SHP77 treated with DMSO at 0.1 percent for 48 hours (cell line): ENCODE data around the gene STIM2.
A peak's percentile ranks its signal among the peaks of the same experiment; 100 is the strongest.

Source experiments
- DNase-seq: peaks from one replicate; lab custom pipeline; 2025; lab: John Stamatoyannopoulos, UW

STIM2 gene

DNA sequence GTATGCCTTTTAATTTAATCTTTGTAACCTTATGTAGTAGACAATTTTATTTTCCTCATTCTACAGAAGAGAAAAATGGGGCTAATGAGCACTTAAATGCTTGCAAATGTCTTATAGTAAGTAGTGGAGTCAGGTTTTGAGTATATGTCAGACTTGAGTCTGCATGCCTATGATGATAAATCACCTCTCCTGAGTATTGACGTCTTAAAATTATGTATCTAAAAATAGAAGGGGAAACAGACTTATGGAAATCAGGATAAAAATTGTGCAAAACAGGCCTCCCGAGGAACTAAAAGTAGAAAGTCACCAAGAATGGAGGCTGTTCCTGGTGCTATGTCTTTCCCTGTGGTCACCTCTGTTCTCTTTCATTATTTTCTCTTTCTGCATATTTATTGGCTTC, 92.7 kb downstream of the STIM2 start:
- no peak for DNase-seq

DNA sequence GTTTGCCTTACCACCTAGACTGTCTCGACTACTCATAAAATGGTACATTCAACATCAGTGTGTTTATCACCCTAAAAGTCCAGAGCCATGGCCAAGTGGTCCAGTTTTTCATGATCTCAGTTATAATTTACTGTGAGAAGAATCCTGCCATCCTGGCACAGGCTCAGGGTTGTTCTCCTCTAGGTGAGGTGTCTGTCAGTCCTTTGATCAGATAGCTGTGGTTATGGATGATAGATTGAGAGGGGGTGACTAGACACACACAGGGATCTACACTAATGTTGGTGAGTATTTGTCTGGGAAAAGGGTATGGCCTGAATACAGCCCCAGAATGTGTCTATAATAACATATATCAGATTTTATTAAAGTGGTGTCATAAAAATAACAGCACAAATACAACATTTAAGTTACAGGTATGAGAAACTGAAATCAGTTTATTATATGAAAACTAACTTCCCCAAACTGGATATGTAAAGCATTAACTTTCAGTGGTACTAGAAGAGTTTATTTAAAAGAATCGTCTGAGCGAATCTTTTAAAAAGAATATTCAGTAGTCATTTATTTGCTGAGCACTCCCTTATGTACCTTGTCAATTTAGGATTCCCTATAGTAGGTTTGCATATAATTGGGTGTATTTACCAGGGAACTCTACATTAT, 93.3 kb downstream of the STIM2 start:
- DNase-seq: no peak

DNA sequence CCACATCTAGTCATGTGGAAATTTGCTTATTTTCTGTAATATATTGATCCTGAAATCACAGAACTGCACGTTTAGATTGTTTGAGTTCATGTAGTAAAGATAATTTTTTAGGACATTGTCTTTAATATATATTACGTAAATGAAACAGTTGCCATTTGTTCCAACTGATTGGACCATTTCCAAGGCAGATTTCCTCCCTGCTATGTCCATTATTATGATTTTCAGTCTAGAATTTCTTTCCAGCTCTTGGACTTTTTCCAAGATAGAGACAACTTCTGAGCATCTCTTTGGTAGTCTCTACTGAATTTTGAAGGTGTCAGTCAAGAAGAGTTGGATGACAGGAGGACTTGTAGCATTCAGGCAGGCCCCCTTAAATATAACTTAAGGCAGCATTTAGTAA, 94.6 kb downstream of the STIM2 start:
- no peak for DNase-seq

DNA sequence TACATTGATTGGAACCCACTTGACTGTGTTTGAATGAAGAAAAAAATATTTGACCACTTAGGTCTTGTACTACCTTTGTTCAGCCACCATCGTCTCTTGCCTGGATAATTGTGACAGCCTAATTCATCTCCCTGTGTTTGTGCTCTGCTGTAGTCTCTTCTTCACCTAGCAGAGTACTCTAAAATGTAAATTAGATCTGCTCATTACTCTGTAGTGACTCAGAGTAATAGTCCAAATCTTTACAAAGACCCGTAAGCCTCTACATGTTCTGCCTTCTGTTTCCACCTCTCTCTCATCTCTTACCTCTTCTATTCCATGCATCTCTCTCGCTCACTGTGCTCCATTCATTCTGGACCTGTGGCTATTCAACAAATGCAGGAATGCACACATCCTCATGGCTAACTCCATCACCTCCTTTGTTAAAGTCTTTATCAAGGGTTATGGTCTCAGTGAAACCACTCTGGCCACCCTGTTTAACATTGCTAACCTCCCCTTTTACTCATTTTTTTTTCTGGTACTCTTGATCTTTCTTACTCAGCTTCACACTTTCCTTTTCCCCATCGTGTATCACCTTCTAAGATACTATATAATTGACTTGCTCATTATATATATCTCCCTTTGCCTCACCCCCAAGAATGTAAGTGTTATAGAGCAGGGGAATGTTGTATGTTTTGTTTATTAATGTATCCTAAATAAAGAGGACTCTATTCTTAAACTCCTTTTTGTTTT, 98.4 kb downstream of the STIM2 start:
- no peak for DNase-seq

DNA sequence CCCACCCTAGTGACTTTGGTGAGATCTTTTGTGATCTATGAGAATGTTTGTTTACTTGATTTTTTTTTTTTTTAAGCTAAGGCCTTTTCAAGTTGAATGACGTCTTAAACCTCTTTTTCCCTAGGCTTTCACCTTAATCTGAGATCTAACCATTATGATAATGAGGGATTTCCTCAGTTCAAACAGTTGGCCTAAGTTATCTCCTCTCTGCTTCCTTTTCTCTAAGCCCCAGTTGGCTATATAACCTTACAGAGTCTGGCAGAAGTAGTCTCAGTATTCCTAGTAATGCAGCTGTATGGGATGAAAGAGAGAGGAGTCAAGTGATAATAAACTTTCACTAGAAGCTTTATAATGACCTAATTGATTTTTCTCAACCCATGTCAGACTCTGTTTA, 99.0 kb downstream of the STIM2 start:
- DNase-seq: no peak

DNA sequence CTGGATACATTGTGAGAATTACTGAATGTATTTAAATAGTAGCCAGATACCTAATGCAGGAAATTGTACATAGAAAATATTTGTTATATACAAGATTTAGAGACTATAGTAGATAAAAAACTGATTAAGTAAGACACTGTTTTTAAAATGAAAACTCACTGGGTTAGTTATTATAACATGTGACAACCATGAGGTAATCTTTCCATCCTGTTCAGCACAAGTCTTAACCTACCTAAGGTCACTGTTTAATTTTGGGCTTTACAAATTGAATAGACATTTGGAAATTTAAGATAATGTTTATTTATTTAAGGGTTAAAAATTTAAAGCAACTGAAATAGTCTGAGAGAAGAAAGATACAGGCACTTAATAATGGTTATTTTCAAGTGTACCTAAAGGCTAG, 102.1 kb downstream of the STIM2 start:
- DNase-seq: no peak

DNA sequence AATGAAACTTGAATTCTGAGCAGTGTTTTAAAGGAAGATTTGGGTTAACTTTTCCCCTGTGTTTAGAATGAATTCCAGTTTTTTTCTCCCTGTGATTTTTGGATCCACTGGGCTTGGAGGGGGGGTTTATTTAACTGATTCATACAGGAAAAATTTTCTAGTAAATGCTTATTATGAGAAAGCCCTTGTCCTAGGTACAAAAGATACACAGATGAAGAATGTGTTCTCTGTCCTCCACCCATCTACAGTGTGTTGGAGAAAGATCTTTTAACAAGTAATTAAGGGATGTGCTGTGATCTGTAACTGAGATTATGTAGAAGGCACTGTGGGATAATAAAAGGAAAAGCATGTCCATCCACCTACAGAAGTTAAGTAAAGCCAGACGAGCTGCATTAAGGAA, 103.9 kb downstream of the STIM2 start:
- DNase-seq: no peak

DNA sequence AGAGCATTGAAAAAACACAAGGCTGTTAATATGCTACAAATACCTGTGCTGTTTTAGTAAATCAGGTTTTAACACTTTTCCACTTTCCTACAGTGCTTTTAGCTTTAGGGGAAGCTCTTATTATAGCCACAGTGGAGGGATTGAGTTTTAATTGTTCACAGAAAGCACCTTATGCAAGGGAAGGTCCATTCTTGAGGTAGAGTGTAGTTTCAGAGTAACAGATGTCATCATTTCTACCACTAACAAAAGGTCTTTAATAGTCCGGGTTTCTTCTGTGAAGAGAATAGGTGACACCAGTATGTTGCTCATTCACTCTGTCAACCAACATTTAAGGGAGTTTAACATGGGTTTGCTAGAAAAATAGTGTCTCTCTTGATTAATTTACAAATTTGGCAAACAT, 104.4 kb downstream of the STIM2 start:
- no peak for DNase-seq

DNA sequence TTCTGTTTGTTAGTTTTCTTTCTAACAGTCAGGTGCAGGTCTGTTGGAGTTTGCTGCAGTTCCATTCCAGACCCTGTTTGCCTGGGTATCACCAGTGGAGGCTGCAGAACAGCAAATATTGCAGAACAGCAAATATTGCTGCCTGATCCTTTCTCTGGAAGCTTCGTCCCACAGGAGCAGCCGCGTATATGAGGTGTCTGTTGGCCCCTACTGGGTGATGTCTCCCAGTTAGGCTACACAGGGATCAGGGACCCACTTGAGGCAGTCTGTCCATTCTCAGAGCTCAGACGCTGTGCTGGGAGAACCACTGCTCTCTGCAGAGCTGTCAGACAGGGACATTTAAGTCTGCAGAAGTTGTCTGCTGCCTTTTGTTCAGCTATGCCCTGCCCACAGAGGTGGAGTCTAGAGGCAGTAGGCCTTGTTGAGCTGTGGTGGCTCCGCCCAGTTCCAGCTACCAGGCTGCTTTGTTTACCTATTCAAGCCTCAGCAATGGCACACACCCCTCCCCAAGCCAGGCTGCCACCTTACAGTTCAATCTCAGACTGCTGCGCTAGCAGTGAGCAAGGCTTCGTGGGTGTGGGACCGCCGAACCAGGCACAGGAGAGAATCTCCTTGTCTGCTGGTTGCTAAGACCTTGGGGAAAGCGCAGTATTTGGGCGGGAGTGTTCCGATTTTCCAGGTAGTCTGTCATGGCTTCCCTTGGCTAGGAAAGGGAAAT, 115.0 kb downstream of the STIM2 start:
- peak; percentile 18 for DNase-seq

DNA sequence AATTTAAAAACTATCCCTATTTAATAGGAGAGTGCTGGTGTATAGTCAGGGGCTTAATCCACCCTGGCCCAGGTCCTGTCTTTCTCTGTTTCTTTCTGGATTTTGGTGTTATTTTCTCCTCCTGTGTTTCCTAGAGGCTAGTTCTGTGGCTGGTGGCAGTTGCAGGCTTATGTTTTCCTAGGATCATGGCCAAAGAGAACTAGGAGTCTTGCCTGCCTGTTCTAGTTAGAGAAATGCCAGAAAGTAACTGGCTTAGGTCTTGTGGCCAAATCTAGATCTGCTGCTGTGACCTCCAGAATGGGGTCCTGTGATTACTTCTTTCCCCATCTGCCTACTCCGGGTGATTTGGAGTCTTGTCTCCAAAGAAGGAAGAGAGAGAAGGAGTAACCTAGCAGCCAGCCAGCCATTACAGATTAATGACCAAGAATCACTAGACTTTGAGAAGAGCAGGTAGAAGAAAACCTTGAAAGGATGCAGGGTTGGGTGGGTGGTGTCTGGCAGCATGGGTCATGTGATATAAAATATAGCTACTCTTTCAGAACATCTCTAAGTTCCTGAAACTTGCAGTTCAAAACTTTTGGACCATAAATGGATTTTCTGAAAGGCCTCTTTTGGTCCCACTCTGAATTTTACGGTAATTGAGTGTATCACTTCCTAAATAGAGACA, 117.9 kb downstream of the STIM2 start:
- no peak for DNase-seq

DNA sequence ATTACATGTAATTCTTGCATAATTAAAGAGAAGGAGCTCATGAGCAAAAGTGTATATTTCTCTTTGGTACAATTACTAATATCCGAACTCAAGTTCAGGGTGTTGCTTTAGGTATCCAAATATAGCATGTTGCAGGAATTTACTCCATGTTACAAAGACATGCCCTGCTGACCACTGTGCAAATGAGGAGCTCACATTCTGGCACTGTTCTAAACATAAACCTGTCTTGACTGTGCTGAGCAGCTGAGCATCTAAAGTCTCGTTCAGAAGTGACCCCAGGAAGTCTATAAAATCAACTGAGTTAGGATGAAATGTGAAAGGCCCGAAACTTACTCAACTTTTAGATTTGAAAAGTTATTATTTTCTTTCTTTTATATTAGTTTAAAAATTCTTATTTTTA, 124.3 kb downstream of the STIM2 start:
- DNase-seq: no peak

DNA sequence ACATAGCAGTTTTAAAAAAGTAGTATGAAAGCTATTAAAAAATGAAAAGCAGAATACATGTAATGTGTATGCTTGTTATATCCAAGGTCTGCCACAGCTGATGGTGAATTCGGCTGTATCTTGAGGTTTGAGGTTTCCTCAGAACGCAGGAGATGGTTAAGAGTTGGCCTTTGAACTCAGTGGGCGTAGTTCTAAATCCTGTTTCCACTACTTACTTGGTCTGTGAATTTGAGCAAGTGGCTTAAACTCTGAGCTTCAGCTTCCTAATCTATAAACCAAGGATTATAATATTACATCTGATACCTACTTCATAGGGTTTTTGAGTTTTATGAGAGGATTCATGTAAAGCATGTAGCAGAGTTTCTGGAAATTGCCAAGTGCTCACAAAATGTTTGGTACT, 125.2 kb downstream of the STIM2 start:
- no peak for DNase-seq

DNA sequence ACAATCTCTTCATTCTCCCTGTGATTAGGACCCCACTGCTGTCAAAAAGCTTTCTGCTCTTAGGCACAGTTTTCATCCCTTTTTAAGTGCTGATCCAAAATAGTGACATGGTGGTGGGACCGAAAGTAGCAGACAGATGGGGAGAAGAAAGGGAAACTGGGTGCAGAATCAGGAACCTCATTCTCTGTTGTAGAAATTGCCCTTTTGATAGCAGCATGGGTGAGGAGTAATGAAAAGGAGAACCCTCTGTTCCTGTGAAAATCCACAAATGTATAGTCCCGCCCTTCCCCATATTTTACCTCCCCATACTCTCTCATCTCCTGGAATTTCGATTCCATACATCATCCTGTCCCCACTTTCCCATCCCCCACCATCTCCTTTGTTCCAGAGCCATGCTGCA, 126.5 kb downstream of the STIM2 start:
- no peak for DNase-seq

DNA sequence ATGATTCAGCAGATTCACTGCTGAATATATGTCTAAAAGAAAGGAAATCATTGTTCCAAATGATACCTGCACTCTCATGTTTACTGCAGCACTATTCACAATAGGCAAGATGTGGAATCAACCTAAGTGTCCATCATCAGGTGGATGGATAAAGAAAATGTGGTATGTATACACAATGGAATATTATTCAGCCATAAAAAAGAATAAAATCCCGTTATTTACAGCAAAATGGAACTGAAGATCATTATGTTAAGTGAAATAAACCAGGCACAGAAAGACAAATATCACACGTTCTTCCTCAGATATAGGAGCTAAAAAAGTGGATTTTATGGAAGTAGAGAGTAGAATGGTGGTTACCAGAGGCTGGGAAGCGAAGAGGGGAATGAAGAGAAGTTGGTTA, 130.4 kb downstream of the STIM2 start:
- DNase-seq: no peak

DNA sequence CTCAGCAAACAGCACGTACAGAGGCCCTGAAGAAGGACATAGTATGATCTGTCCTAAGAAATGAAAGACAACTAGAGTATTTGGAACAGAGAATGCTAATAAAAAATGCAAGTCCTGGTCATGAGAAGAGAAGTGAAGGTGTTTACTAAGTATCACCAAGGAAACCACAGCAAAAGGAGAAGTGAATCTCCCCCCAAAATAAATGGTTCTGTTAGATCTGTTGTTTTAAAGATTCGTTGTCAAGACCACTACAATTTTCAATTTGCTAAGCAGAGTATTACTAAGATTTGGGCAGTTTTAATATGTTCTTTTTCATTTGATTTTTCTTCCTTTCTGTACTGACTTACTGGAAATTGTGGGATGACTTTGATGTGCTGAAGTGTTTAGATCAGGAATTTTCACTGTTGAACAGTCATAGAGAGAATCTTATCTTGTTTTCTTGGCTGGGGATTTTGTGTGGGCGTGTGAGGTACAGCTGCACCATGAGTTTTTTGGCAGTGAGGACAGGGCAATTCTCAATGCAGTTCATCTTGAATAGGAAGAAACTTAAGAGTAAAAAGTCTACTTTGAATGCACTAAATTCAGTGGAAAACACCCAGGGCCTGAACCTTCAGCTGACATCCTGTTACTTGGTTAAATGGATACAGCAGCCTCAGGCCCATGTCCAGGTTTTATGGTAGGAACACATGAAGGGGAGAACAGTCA, 132.2 kb downstream of the STIM2 start:
- no peak for DNase-seq

DNA sequence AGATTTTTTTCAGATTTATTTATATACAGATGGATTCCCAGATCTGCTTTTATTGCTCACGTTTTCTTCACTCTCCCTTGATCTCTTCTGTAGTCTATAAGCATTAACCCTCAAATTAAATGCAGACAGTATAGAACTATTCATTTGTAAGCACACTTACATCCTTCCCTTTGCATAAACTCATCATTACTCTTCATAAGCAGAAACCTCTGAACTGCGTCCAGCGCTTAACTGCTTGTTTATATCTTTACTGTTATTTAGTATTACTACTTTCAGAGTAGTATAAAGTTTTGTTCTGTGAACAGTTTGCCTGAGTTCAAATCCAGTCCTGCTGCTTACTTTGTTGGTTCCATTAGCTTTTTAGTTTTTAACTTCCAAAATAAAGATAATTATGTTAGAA, 132.9 kb downstream of the STIM2 start:
- DNase-seq: no peak

DNA sequence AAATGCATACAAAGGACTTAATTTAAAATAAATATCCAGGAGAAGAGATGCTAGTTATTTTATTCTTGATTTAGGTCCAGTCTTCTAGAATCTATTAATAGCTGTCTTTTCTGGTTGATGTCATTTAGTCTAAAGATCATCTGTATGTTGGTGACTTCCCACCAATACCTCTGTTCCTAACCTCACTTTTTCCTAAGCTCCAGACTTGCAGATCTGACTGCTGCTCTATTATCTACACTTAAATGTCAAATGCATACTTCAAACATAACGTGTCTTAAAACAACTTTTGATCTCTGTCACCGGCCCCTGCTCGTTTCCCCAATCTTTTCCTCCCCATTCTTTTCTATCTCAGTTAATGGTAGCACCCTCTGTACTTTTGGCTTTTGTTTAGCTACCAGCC, 133.3 kb downstream of the STIM2 start:
- no peak for DNase-seq

DNA sequence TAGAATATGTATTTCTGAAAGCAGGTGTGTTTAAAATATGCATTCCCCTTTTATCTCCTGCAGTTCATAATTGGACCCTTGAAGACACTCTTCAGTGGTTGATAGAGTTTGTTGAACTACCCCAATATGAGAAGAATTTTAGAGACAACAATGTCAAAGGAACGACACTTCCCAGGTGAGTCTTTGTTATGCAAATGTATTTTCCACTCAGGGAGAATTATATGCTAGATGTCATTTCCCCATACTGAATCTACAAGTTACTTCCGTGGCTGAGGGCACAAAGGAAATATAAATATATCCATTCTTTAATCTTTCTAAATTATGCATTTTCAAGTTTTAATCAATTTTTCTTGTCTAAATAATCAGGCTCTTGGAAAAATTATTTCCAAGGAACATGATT, 134.7 kb downstream of the STIM2 start:
- no peak for DNase-seq

DNA sequence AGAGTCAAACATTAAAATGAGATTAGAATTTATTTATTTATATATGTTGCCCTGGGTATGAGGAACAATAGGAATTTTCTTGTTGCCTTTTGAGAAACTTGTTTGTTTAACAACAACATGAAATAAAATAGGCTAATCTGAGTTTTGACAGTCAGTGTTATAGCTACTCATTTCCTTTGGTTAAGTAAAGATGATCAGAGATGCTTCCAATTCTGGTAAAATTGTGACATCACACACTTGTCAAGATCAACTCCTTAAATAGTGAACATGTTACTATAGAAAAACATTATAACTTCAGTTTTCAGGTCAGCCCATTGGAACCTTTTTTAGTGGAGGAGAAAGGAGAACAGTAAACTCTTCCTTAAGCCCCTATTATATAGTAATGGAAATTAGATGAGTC, 136.1 kb downstream of the STIM2 start:
- no peak for DNase-seq

DNA sequence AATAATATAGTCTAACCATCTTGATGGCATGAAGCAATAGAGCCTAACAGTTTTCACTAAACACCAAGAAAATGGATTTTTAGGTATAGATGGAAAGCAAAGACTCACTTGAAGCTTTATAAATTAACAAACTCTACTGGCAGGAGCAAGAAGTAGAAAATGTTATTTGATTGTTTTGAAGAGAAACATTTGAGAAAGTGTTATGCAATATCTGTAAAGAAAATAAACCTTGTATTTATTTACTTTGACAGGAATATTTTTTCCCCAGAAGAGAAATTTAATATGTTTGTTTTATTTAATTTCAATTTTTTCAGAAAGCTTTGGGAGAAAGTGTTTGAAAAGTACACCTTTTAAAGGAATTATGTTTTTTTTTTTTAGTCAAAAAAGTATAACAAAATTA, 139.0 kb downstream of the STIM2 start:
- DNase-seq: no peak

DNA sequence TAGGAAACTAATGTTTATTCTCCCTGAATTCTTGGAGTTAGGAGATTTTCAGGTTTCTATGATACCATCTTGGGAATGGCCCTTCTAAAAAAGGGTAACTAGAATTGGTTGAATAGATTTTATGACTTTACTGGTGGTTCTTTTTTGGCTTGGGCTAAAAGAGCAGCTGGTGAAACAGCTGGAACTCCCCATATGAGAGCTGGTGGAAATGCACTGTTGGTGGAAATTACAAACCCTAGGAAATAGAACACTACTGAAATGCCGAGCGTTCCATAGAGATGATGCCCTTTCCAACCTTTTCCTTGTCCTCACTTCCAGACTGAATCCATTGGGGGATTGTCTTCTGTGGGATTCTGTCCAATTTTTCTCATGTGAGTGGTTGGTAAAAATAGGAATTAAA, 139.5 kb downstream of the STIM2 start:
- DNase-seq: no peak

DNA sequence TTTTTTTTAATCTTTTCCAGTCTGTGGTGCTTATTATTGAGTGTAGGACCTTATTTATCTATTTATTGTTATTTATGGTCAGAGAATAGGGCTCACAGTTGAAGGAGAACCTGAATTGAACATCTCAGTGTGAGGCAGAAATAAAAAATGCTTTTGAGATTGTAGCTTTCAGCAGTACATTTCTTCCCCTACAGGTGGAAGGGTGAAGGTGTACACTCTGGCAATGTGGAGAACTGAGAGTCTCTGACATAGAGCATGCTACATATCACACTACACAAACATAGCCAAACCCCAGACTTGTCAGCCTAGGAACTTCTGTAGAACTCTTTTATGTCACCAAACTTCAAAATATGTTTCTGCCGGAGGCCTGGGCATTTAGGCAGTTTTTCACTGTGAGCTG, 140.2 kb downstream of the STIM2 start:
- DNase-seq: no peak
